Lung (tissue), 12 donors: ENCODE data around the gene GRID2. TPM values are rescaled to one million over a fixed set of nuclear protein-coding genes. Genes with fewer than 3 reads are reported as not detected.

Source experiments
- ATAC-seq: fragments of 200-7000 bp; cut with Tn5 transposase; one replicate; pipeline ENCODE4 v1.9.1; 2020; ENCODE audit warnings: moderate number of reproducible peaks; ENCODE audit not compliant: insufficient read depth, low FRiP score
- DNase-seq, 3 donors: peaks; one replicate each; pipeline ENCODE4 v3.0.0-alpha.2; 2013 to 2017
- H3K27ac ChIP-seq, 2 donors: one replicate each; pipeline ENCODE4 v1.5.1; 2013; ENCODE audit warnings: mild to moderate bottlenecking in 2 of 2, moderate library complexity in 2 of 2, control low read depth in 1 of 2, inconsistent platforms in 1 of 2, low read depth in 1 of 2, low read length in 1 of 2
- H3K27me3 ChIP-seq, 3 donors: one replicate each; pipeline ENCODE4 v1.5.1; 2013; ENCODE audit warnings: low read length in 2 of 3; ENCODE audit not compliant: control insufficient read depth in 3 of 3, insufficient read depth in 3 of 3
- H3K36me3 ChIP-seq, 4 donors: one replicate each; pipeline ENCODE4 v1.5.1; 2013; ENCODE audit warnings: low read length in 4 of 4, mild to moderate bottlenecking in 1 of 4, moderate library complexity in 1 of 4; ENCODE audit not compliant: control insufficient read depth in 4 of 4, insufficient read depth in 4 of 4
- H3K4me1 ChIP-seq, 5 donors: one replicate each; pipeline ENCODE4 v1.5.1; 2013; ENCODE audit warnings: low read length in 5 of 5, mild to moderate bottlenecking in 2 of 5, moderate library complexity in 1 of 5; ENCODE audit not compliant: control insufficient read depth in 5 of 5, insufficient read depth in 5 of 5
- H3K4me3 ChIP-seq: one replicate; pipeline ENCODE4 v1.5.1; 2013; ENCODE audit warnings: mild to moderate bottlenecking, control low read depth, moderate library complexity
- H3K9ac ChIP-seq, 2 donors: one replicate each; pipeline ENCODE4 v1.5.1; 2013; ENCODE audit warnings: low read length in 2 of 2, control low read depth in 1 of 2; ENCODE audit not compliant: insufficient read depth in 1 of 2
- H3K9me3 ChIP-seq, 4 donors: one replicate each; pipeline ENCODE4 v1.5.1; 2013; ENCODE audit warnings: low read length in 3 of 4, mild to moderate bottlenecking in 1 of 4, moderate library complexity in 1 of 4; ENCODE audit not compliant: control insufficient read depth in 4 of 4, insufficient read depth in 3 of 4
- WGBS, 2 donors: extraction: QIAGEN DNeasy Blood & Tissue Kit; methylation state at CpG; one replicate each; pipeline ENCODE4 v1.1.7; 2013; 5-methylcytosine and 5-hydroxymethylcytosine counted together
- polyA plus RNA-seq, 2 donors: library from polyadenylated mRNA; stranded (reverse); fragments of 200-250 nt; gene quantifications; one replicate each; pipeline ENCODE4 v1.2.1, GENCODE V29; 2013
- total RNA-seq, 2 donors: library from RNA; depleted of rRNA in 1 of 2; stranded (reverse); fragments of >200 nt in 1 of 2; gene quantifications; one replicate each; pipeline ENCODE4 v1.2.1, GENCODE V29; 2014 to 2021
- TF ChIP-seq, protein P1 (sequence below): IDR thresholded peaks from 2 replicates; pipeline ENCODE4 v1.5.1; 2012; ENCODE audit warnings: mild to moderate bottlenecking; ENCODE audit errors: control extremely low read depth, extremely low read depth
- donor health status: control.
- donor health status: control.
- donor health status: Bipolar disorder and iron deficiency.
- donor health status: healthy.
- donor health status: DM: yes; HTN: yes; CAD: no.

GRID2 gene
- total and polyA plus RNA-seq, 4 donors = 0.09 to 1.3 TPM; not detected in 2

DNA sequence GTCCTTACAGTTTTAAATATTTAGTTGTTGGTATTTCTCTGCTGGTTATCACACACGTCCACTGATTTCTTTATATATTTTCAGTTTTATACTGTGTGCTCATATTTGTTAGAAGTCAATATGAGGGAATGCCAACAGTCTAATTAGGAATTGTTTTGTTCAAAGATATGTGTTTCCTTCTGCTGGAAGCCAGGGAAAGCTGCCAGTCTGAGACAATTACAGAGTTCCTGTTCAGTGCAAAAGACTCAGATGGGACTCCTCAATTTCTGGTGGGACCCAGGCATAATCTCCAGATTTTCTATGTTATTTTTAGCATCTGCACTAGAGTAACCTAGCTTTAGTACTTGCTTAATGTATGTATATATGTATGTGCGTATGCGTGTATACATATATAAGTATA, 486.0 kb downstream of the GRID2 start:
- DNase-seq = peak in 2 of 3 donors; percentile 6 to 42
- H3K27ac ChIP-seq = no peak overlapping the region
- H3K4me1 ChIP-seq = no peaks in the 10 kb centered on the region
- no peak overlapping the region for H3K4me3 ChIP-seq
- no peaks in the 10 kb centered on the region for H3K36me3 ChIP-seq
- no peaks in the 10 kb centered on the region for H3K27me3 ChIP-seq
- H3K9me3 ChIP-seq = no peaks in the 10 kb centered on the region
- TF ChIP-seq, protein P1, sequence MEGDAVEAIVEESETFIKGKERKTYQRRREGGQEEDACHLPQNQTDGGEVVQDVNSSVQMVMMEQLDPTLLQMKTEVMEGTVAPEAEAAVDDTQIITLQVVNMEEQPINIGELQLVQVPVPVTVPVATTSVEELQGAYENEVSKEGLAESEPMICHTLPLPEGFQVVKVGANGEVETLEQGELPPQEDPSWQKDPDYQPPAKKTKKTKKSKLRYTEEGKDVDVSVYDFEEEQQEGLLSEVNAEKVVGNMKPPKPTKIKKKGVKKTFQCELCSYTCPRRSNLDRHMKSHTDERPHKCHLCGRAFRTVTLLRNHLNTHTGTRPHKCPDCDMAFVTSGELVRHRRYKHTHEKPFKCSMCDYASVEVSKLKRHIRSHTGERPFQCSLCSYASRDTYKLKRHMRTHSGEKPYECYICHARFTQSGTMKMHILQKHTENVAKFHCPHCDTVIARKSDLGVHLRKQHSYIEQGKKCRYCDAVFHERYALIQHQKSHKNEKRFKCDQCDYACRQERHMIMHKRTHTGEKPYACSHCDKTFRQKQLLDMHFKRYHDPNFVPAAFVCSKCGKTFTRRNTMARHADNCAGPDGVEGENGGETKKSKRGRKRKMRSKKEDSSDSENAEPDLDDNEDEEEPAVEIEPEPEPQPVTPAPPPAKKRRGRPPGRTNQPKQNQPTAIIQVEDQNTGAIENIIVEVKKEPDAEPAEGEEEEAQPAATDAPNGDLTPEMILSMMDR = no peak
- WGBS, 2 donors = 72 to 75% methylated on average over 3 of the region's 3 CpGs
- no peak for ATAC-seq
- H3K9ac ChIP-seq = no peak overlapping the region

DNA sequence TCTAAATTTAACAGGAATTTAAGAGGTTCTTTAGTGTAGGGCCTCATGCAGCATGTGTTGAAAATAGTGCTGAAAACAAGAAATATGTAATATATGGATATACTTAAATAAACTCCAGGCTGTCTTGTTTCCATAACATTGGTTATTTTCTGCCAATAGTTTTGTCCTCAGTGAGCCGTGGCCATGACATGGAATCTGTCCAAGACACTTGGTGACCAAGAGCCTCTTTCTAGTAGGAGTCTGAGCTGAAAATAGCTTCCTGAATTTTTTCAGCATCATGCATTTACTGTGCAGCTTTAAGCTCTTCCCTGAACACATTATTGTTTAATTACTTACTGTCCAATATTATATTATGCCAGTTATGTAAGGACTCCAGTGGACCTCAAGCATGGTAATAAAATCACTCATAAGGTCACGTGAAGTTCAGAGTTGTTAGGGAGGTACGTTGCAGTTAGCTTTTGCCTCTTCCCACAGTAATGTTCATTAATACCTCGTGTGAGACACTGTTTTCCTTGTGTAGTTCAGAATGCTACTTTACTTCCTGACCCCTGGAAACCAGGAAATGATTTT, 488.2 kb downstream of the GRID2 start:
- no peaks in the 10 kb centered on the region for H3K4me1 ChIP-seq
- ATAC-seq (no peak), DNase-seq (peak in 2 of 3 donors; percentile 4 to 9)
- no peaks in the 10 kb centered on the region for H3K27me3 ChIP-seq
- H3K27ac ChIP-seq = no peak overlapping the region
- H3K9ac ChIP-seq = no peak overlapping the region
- H3K9me3 ChIP-seq = no peaks in the 10 kb centered on the region
- H3K36me3 ChIP-seq = no peaks in the 10 kb centered on the region
- H3K4me3 ChIP-seq = no peak overlapping the region
- TF ChIP-seq, protein P1 = no peak
- WGBS, 2 donors = 35 to 47% methylated on average over 4 of the region's 4 CpGs

- Histone ChIP-seq H3K9ac (no peak overlapping the region), H3K36me3 (no peaks in the 10 kb centered on the region), H3K4me3 (no peak overlapping the region), H3K9me3 (no peaks in the 10 kb centered on the region), H3K27ac (no peak overlapping the region), H3K27me3 (no peaks in the 10 kb centered on the region), H3K4me1 (no peaks in the 10 kb centered on the region)
- ATAC-seq (no peak), DNase-seq (no peak)
- TF ChIP-seq, protein P1 = no peak
- WGBS, 2 donors = 79 to 82% methylated on average over 2 of the region's 2 CpGs
Measured at GRCh38 chr4:92809381-92809780, 505.6 kb downstream of the GRID2 start.

DNA sequence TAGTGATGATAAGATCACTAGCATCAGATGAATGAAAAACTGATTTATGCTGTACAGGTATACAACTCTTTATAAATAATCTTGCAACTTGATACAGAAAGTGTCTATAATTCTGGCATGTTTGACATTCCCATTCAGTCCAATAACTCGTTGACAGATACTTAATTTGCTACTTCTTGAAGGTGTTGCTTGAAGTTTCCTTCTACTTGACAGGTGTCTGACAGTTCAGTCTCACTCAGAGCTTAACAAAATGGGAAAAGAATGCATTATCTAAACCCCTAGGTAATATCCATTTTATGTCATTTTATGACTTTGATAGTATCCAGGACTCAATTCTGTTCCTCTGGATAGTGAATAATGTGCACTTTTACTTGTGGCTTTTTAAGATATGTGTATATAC, 508.9 kb downstream of the GRID2 start:
- Histone ChIP-seq H3K27ac (no peak overlapping the region), H3K36me3 (no peaks in the 10 kb centered on the region), H3K9me3 (no peaks in the 10 kb centered on the region), H3K4me3 (no peak overlapping the region), H3K4me1 (peaks cover 0 to 1% (median 0%) of the 10 kb centered on the region in 5 donors), H3K27me3 (no peaks in the 10 kb centered on the region), H3K9ac (no peak overlapping the region)
- no peak for DNase-seq
- WGBS, 2 donors = 24 to 50% methylated on average over 1 of the region's 1 CpG
- TF ChIP-seq, protein P1 = no peak
- ATAC-seq = no peak
